Testis (tissue), 2 donors: Measurements from ENCODE around the gene ZMYND10.

Experiments used
- CTCF ChIP-seq, 3 experiments: fragments of 450-650 bp in 2 of 3; fragments of 200-600 bp in 1 of 3; sonication (generic) in 1 of 3; IDR thresholded peaks; one replicate each; pipeline ENCODE4 v1.5.1; 2016 to 2019; ENCODE audit warnings: antibody characterized with exemption in 3 of 3, mild to moderate bottlenecking in 2 of 3, moderate library complexity in 1 of 3
- POLR2A ChIP-seq: fragments of 450-650 bp; IDR thresholded peaks from one replicate; pipeline ENCODE4 v1.6.1; 2017; ENCODE audit warnings: antibody characterized with exemption, mild to moderate bottlenecking, moderate library complexity

GRCh38 chr3:50350527-50351322 is 5.2 kb upstream of the ZMYND10 start, which contains the start of the genes CYB561D2 and NPRL2:
- TF ChIP-seq CTCF (IDR thresholded peaks at IDR 0.05) (no peak), POLR2A (peak; percentile 43)
